ENCODE results near the gene GRK7. TPM values are rescaled to one million over a fixed set of nuclear protein-coding genes. Genes with fewer than 3 reads are reported as not detected.

GRK7 gene
- total and polyA plus RNA-seq, 2 donors (not counting 1 experiment from before 2014, with no cell fraction given): 0.12 TPM; not detected in 1

GRCh38 chr3:141796081-141796888, 33.1 kb downstream of the GRK7 start:
- H3K27me3 ChIP-seq (replicated peaks in 1 of 4; ENCODE audit: control extremely low read depth in 1 of 4, control insufficient read depth in 3 of 4, insufficient read depth in 4 of 4, low read length in 3 of 4): no peaks in the 10 kb centered on the region
- no peaks in the 10 kb centered on the region for H3K9me3 Mint-ChIP-seq (ENCODE audit: insufficient read depth)
- H3K9me3 ChIP-seq (ENCODE audit: control extremely low read depth in 1 of 3, control insufficient read depth in 2 of 3, insufficient read depth in 1 of 3, low read length in 2 of 3): no peaks in the 10 kb centered on the region
- peak overlapping the region; percentile 19 to 50 for H3K27ac ChIP-seq (ENCODE audit: low read length in 2 of 2)
- peak overlapping the region; percentile 85 for H3K4me3 Mint-ChIP-seq
- CTCF ChIA-PET: interaction anchor here (0.6 to 2.3 kb wide), 4 partner anchors 58 to 158 kb away, joined by 3 to 6 read pairs (median 4); no protein-coding TSS in a partner anchor
- DNase-seq (peak; percentile 68), ATAC-seq (ENCODE audit: low read depth) (peak; percentile 88)
- POLR2A ChIA-PET: interaction anchor here (0.6 to 2.1 kb wide), 3 partner anchors 66 to 565 kb away, joined by 3 to 9 read pairs (median 3); partner anchors contain the start of gene PXYLP1
- no peaks in the 10 kb centered on the region for H3K36me3 ChIP-seq (replicated peaks in 1 of 2; ENCODE audit: control extremely low read depth in 1 of 2, control insufficient read depth in 1 of 2, extremely low read depth in 1 of 2, insufficient read depth in 2 of 2, low read length in 1 of 2)
- TF ChIP-seq EZH2 (IDR thresholded peaks at IDR 0.05; ENCODE audit: borderline replicate concordance, insufficient read depth, low read depth, low read length, poor library complexity, severe bottlenecking) (no peak), CTCF (IDR thresholded peaks at IDR 0.05) (no peak)
- peak overlapping the region; percentile 63 for H3K9ac ChIP-seq (ENCODE audit: low read length)
- H2AFZ ChIP-seq (ENCODE audit: insufficient read depth, low read depth, low read length, poor library complexity, severe bottlenecking): peak overlapping the region; percentile 81
- peaks cover 34% of the 10 kb centered on the region for H3K4me1 Mint-ChIP-seq
- WGBS (ENCODE audit: insufficient coverage): 5% methylated on average over 10 of the region's 11 CpGs
- no peaks in the 10 kb centered on the region for H4K20me1 ChIP-seq (ENCODE audit: control insufficient read depth, insufficient read depth, low read length, poor library complexity, severe bottlenecking)
- H3K27me3 Mint-ChIP-seq: no peaks in the 10 kb centered on the region
- intact Hi-C loops (cut with micrococcal nuclease): loop anchor here (1.0 to 5.0 kb wide), 4 partner anchors 44 to 926 kb away; partner anchors contain the start of genes RNF7 and TRPC1
- H3K4me3 ChIP-seq (ENCODE audit: control extremely low read depth in 1 of 5, extremely low read depth in 1 of 5, insufficient read depth in 1 of 5, low read depth in 2 of 5, low read length in 4 of 5): peak overlapping the region in 3 of 5 experiments; percentile 53 to 62 (median 61)
- H3K79me2 ChIP-seq (ENCODE audit: control insufficient read depth, insufficient read depth, low read length): no peaks in the 10 kb centered on the region
- peak overlapping the region; percentile 93 for H3K27ac Mint-ChIP-seq
- H3K4me2 ChIP-seq (replicated peaks; ENCODE audit: low read depth, low read length, poor library complexity, severe bottlenecking): peak overlapping the region; percentile 79
- H3K4me1 ChIP-seq (ENCODE audit: control insufficient read depth in 2 of 2, insufficient read depth in 2 of 2, low read length in 2 of 2): peaks cover 21 to 26% of the 10 kb centered on the region in 2 donors

Data from B cell (primary cell).